Effector memory CD4-positive, alpha-beta T cell (primary cell): Measurements from ENCODE around the gene ARHGAP18.

Source experiments
- DNase-seq, 3 donors: peaks; one replicate each; pipeline ENCODE4 v3.0.0-alpha.2; 2020
- H3K27ac ChIP-seq: 2 replicates; pipeline ENCODE4 v1.7.0; 2013; ENCODE audit warnings: mild to moderate bottlenecking, low read length, moderate library complexity; ENCODE audit not compliant: insufficient read depth, poor library complexity, severe bottlenecking
- H3K27me3 ChIP-seq: replicated peaks from 2 replicates; pipeline ENCODE4 v1.7.0; 2013; ENCODE audit warnings: mild to moderate bottlenecking, low read length; ENCODE audit not compliant: insufficient read depth, control insufficient read depth, poor library complexity, severe bottlenecking
- H3K36me3 ChIP-seq: 2 replicates; pipeline ENCODE4 v1.7.0; 2013; ENCODE audit warnings: mild to moderate bottlenecking, low read length, moderate library complexity; ENCODE audit not compliant: control insufficient read depth, insufficient read depth
- H3K4me1 ChIP-seq: 2 replicates; pipeline ENCODE4 v1.7.0; 2013; ENCODE audit warnings: low read length, mild to moderate bottlenecking; ENCODE audit not compliant: control insufficient read depth, insufficient read depth, poor library complexity, severe bottlenecking
- H3K4me3 ChIP-seq: 2 replicates; pipeline ENCODE4 v1.7.0; 2013; ENCODE audit warnings: low read length, low read depth, mild to moderate bottlenecking; ENCODE audit not compliant: insufficient read depth, poor library complexity, severe bottlenecking
- H3K9me3 ChIP-seq: 2 replicates; pipeline ENCODE4 v1.7.0; 2013; ENCODE audit warnings: mild to moderate bottlenecking, low read length, moderate library complexity; ENCODE audit not compliant: control insufficient read depth

Gene ARHGAP18

DNA sequence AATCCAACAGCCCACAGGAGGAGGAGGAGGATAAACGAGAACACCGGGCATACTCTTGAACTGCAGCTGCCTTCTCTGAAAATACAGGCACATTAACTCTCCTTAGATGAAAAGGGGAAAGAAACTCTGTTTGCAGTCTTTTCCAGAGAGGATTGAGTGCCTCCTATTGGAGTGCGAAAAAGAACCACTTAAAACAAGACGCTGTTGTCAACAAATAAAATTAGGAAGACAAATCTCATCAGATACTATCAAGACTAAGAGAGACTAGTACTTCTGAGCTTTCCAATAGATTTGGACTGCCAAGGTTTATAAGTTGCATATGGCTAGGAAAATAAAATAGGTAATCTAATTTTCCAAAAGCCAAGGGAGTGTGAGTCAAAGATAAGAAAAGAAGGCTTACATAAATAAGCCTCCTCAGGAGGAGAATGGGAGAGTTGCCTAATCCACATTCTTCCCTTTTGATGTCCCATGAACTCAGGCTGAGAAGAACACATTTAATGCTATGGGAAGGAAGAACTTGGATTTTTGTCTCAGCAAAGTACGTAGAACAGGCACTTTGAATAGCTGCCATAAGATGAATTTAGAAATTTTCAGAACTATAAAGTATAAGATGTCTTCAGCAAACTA, 154.7 kb downstream of the ARHGAP18 start:
- Histone ChIP-seq H3K27ac (no peak overlapping the region), H3K4me1 (no peaks in the 10 kb centered on the region), H3K36me3 (no peaks in the 10 kb centered on the region), H3K27me3 (no peaks in the 10 kb centered on the region), H3K9me3 (no peaks in the 10 kb centered on the region), H3K4me3 (no peak overlapping the region)
- no peak for DNase-seq

DNA sequence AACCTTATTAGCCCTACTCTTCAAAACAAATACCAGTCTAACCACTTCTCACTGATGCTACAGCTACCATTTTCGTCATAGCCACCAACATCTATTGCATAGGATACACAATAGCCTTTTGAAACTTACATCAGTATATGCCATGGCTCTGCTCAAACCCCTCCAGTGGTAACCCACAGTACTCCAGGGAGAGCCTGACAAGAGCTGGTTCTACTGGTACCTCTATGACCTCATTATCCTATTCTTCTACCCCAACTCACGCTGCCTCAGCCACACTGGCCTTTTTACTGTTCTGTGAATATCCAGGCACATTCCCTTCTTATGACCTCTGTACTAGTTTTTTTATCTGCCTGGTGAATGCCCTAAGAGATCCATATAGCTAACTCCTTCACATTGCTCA, 157.6 kb downstream of the ARHGAP18 start:
- Histone ChIP-seq H3K9me3 (no peaks in the 10 kb centered on the region), H3K36me3 (no peaks in the 10 kb centered on the region), H3K4me1 (no peaks in the 10 kb centered on the region), H3K27me3 (no peaks in the 10 kb centered on the region), H3K27ac (no peak overlapping the region), H3K4me3 (no peak overlapping the region)
- DNase-seq, result no peak

DNA sequence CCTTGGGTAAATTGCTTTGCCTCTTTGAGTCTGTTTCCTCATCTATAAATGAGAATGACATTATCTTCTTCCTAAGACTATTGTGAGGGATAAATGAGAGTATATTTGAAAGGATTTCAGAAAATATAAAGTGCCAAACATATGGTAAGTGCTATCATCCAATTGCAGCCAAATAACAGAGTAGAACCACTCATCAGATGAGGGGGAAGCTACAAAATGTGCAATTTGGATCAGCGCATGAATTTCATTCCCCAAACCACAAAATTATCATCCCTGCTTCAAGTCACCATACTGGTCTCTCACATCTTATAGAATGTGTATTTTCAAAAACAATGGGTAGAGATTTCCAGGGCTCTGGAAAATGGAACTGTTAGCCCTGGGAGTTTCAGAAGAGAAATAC, 158.5 kb downstream of the ARHGAP18 start:
- no peak for DNase-seq
- H3K36me3 ChIP-seq, result no peaks in the 10 kb centered on the region

DNA sequence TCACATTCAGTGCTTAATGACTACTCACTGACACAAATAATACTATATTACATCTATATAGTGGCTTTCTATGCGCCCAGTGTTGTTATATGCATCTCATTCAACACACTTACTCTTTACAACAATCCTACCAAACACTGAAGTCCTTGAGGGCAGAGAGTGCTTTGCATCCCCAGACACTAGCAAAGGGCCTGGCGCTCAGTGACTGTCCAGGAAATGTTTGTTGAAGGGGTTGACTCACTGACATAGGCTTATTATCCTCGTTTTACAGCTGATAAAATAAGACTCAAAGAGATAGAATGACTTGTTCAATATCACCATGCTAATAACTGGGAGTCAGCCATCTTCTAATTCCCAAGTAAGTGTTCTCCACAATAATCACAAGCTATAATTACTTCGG, 163.3 kb downstream of the ARHGAP18 start:
- no peak for DNase-seq
- no peak overlapping the region for H3K27ac ChIP-seq
- H3K4me3 ChIP-seq, result no peak overlapping the region
- no peaks in the 10 kb centered on the region for H3K4me1 ChIP-seq
- H3K9me3 ChIP-seq, result no peaks in the 10 kb centered on the region
- no peaks in the 10 kb centered on the region for H3K36me3 ChIP-seq
- no peaks in the 10 kb centered on the region for H3K27me3 ChIP-seq

More for the DNA sequence above, 158.5 kb downstream of the ARHGAP18 start:
- Histone ChIP-seq H3K27ac (no peak overlapping the region), H3K27me3 (no peaks in the 10 kb centered on the region), H3K4me3 (no peak overlapping the region), H3K9me3 (no peaks in the 10 kb centered on the region), H3K4me1 (no peaks in the 10 kb centered on the region)

DNA sequence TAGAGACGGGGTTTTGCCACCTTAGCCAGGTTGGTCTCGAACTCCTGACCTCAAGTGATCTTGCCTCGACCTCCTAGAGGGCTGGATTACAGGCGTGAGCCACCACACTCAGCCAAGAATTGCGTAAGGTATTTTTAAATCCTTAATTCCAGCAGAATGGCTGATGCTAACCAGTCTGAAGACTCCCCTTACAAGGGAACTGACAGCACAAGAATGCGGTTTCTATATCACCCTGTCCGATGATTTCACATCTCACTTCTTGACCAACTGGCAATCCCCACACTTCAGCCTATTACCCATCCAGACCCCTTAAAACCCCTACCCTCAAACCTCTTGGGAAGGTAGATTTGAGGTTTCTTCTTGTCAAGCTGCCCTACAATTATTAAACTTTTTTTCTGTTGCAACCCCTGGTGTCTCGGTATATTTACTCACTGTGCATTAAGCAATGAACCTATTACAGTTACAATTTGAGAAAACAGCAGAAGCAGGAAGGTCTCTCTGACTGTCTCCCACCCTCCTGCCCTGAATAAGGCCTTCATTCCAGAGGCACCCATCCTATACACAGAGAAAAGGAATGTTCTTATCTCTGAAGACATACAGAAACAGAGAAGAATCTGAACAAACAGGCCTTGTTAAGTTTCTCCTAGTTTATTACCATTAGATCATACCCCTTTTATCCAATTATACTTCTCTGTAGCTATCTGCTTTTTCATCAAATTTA, 164.9 kb downstream of the ARHGAP18 start:
- Histone ChIP-seq H3K4me1 (no peaks in the 10 kb centered on the region), H3K4me3 (no peak overlapping the region), H3K27me3 (no peaks in the 10 kb centered on the region), H3K9me3 (no peaks in the 10 kb centered on the region), H3K36me3 (no peaks in the 10 kb centered on the region), H3K27ac (no peak overlapping the region)
- DNase-seq, result no peak

DNA sequence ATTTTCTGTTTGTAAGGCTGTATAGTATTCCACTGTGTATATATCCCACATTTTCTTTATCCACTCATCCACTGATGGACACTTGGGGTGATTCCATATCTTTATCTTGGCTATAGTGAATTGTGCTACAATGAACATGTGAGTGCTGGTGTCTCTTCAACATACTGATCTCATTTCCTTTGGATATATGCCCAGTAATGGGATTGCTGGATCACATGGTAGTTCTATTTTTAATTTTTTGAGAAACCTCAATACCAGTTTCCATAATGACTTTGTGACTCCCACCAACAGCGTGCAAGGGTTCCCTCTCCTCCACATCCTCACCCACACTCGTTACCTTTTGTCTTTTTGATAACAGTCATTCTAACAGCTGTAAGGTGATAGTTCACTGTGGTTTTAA, 166.0 kb downstream of the ARHGAP18 start:
- DNase-seq, result no peak
- H3K9me3 ChIP-seq, result no peaks in the 10 kb centered on the region
- no peak overlapping the region for H3K27ac ChIP-seq

DNA sequence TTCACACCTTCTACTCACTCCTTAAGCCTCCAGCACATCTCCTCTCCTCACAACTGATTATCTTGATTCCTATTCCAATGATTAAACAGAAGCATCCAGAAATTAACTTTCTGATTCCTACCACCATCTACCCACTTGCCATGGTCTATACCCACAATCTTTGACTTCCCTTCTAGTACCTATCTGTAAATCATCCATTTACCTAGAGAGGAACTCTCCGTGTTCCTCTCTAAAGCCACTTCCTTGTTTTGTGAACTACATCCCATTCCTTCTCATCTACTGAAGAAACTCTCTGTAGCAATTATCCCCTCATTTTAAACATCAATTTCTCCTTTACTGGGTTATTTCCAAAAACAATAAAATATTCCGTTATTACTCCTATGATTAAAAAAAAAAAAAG, 167.3 kb downstream of the ARHGAP18 start:
- no peaks in the 10 kb centered on the region for H3K36me3 ChIP-seq
- H3K4me3 ChIP-seq, result no peak overlapping the region
- H3K4me1 ChIP-seq, result no peaks in the 10 kb centered on the region
- no peaks in the 10 kb centered on the region for H3K27me3 ChIP-seq
- no peak for DNase-seq
- no peaks in the 10 kb centered on the region for H3K9me3 ChIP-seq
- H3K27ac ChIP-seq, result no peak overlapping the region

More for the DNA sequence above, 166.0 kb downstream of the ARHGAP18 start:
- H3K36me3 ChIP-seq, result no peaks in the 10 kb centered on the region
- no peaks in the 10 kb centered on the region for H3K27me3 ChIP-seq
- H3K4me1 ChIP-seq, result no peaks in the 10 kb centered on the region
- no peak overlapping the region for H3K4me3 ChIP-seq

DNA sequence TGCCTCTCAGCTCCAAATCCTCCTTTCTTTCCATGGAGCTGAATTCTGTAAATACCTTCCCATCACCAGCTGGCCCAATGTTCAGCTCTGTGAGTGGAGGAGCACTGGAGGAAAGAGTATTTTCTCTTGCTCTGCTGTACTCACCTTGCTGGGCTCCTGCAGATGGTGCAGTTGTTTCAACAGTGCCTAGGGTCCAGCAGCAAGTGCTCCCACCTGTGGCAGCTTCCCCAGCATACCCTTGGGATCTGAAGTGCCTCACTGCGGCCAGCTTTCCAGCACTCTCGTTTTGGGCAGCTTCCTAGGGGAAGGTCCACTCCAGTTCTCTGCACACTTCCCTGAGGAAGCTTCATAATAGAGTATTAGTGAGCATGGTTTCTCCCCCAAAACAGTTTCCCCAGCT, 170.9 kb downstream of the ARHGAP18 start:
- H3K9me3 ChIP-seq, result no peaks in the 10 kb centered on the region
- DNase-seq, result no peak
- no peaks in the 10 kb centered on the region for H3K36me3 ChIP-seq
- H3K27ac ChIP-seq, result no peak overlapping the region
- no peak overlapping the region for H3K4me3 ChIP-seq
- H3K27me3 ChIP-seq, result no peaks in the 10 kb centered on the region
- no peaks in the 10 kb centered on the region for H3K4me1 ChIP-seq

DNA sequence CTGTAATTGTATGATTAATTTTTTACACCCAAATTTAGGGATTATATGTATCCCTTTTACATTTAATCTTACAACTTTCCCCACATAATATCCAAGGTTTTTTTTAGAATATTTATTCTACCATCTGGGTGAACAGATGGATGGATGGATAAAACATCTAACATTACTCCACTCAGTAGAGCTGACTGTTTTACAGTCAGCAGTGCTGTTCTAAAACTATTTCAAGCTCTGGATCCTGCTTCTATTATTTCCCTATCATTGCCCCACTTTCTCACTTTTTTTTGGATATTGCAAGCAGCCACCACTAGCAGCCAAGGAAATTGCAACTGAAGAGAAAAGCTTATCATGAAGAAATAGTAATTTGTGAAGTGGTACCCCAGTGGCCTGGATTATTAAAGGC, 173.7 kb downstream of the ARHGAP18 start:
- H3K27me3 ChIP-seq, result no peaks in the 10 kb centered on the region
- no peaks in the 10 kb centered on the region for H3K9me3 ChIP-seq
- no peak overlapping the region for H3K4me3 ChIP-seq
- no peaks in the 10 kb centered on the region for H3K36me3 ChIP-seq
- H3K4me1 ChIP-seq, result no peaks in the 10 kb centered on the region
- DNase-seq, result no peak
- no peak overlapping the region for H3K27ac ChIP-seq

DNA sequence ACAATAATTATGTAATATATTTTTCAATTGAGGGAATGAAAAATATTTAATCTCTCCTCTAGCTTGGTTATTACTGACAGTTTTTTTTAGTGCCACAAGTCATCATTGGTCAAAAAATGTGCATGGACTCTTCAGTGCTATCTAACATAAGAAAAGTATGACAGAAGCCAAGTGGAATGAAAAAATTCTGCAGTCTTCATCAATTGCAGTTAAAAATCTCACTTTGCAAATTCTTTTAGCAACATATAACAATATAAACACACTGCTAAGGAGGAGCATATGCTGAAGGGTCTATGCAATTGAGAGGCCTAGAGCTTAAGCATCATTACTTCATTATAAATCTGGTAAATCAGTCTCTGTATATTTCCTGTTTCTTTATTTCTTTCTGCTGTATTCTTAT, 175.1 kb downstream of the ARHGAP18 start:
- H3K27ac ChIP-seq, result no peak overlapping the region
- no peaks in the 10 kb centered on the region for H3K9me3 ChIP-seq

More for the DNA sequence above, 175.1 kb downstream of the ARHGAP18 start:
- Histone ChIP-seq H3K27me3 (no peaks in the 10 kb centered on the region), H3K36me3 (no peaks in the 10 kb centered on the region), H3K4me3 (no peak overlapping the region), H3K4me1 (no peaks in the 10 kb centered on the region)
- no peak for DNase-seq
